GM18502 (cell line): ENCODE data around the gene LNX1.

Source experiments
- ATAC-seq: cut with Tn5 transposase; IDR thresholded peaks from one replicate; pipeline ENCODE4 v1.9.1; 2021; ENCODE audit warnings: mild to moderate bottlenecking; ENCODE audit not compliant: unreplicated experiment, poor library complexity

Gene LNX1

GRCh38 chr4:53591372-53591892 is at the start of gene LNX1:
Gene LNX1 (minus strand): TSS chr4:53591486. CDS start chr4:53574002, 17,484 bp downstream.
- no peak for ATAC-seq

DNA sequence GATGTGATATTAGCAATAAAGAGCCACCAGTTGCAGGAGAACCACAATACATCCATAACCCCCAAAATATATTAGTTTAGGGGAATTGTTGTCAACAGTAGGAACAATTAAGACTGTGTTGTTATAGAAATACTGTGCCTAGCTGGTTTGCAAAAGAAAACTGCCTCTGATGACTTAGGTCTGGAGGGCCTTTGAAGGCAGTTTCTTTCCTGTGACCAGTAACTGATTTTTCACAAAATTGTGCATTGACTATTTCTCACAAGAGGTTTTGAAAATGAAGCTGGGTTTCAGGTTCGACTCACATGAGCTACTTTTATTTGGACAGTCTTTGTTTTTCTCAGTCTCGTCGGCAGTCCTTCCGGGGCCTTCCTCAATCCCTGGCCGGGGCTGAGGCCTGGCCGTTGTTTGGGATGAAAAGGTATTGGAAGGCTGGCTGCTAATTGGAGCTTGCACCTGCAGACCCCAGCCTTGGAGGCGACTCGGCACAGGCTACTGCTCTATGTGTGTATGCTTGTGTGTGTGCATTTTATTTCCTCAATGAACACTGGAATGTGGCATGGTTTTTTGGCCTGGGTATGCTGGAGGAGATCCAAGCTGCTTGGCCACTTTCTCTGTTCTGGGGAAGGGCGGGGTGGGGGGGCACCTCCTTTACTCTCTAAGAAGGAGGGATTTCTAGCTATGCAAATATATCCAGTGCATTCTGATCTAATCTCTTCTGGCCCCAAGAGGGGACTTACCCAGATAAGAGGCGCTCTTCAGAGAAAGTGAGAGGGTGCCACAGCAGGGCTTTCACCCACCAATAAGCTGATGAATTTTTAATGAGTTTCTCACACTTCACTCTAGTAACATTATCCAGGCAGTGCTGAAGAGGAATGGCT is 49.5 kb upstream of the LNX1 start:
- peak; percentile 82 for ATAC-seq

DNA sequence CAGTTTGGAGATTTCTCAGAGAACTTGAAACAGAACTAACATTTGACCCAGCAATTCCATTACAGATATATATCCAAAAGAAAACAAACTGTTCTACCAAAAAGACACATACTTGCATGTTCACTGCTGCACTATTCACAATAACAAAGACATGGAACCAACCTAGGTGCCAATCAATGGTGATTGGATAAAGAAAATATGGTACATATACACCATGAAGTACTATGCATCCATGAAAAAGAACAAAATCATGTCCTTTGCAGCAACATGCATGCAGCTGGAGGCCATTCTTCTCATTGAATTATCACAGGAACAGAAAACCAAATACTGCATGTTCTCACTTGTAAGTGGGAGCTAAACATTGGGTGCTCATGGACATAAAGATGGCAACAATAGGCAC is 47.6 kb upstream of the LNX1 start:
- ATAC-seq, result no peak

GRCh38 chr4:53637348-53637747 is 46.1 kb upstream of the LNX1 start:
- ATAC-seq, result no peak

DNA sequence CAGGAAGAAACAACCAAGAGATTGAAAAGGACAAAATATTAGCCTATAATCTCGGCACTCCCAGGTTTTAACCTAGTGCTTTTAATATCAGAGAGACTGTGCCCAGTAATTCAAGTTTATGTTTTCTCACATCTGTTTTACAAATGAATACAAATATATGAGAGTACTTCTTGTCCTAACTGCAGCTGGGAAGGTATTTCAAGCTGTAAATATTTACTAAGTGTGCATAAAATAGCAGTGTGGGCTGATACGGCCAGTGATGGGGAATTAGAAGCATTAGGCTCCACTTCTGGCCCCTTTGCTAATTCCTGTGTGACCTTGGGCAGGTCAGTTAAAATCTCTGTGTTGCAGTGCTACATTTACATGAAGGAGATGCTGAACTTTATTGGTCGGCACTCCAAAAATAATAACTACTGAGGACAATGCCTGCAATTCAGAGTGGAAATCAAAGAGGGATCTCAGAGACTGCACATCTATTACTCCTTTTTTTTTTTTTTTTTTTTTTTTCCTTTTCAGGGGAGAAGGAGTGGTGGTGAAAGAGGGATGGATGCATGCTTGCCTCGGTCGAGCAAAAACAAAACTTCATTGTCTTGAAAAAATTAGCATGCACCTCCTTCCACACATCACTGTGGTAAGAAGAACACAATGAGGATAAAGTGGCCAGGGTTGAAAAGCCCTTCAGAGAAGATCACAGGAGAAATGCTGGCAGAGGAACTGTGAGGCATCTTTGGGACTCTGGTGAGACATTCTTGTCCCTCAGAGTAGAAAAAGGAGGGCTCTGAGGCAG is 44.6 kb upstream of the LNX1 start:
- no peak for ATAC-seq

DNA sequence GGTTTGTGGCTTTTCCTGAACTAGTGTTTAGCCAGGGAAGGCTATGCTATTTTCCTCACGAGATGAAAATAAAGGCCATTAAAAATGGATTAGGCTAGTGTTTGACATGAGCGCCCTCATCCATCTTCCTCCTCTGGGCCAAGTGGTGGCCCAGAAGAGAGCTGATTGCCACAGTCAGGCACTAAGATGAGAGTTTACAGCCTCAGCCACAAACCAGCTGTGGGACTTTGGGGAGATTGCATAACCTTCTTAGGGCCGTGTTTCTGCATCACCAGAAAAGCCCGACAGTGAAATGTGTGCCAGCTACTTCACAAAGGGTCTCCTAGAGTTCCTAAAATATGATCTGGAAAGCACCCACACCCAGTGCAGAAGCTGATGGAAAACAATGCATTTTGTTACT is 42.3 kb upstream of the LNX1 start:
- ATAC-seq, result no peak

GRCh38 chr4:53629296-53629695 is 38.0 kb upstream of the LNX1 start:
- ATAC-seq, result no peak

- ATAC-seq, result no peak
Measured at GRCh38 chr4:53626491-53626890, 35.2 kb upstream of the LNX1 start.

DNA sequence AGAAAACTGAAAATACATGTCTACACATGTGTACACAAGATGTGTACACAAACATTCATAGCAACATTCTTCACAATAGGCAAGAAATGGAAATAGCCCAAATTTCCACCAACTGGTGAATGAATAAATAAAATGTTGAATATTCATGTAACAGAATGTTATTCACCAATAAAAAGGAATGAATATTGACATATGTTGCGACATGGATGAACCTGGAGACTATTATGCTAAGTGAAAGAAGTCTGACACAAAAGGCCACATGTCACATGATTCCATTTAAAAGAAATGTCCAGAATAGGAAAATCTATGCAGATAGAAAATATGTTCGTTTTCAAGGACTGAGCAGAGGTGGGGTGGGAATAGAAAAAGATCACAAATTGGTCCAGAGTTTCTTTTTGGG is 34.6 kb upstream of the LNX1 start:
- no peak for ATAC-seq

- ATAC-seq, result no peak
Measured at GRCh38 chr4:53622739-53623151, 31.5 kb upstream of the LNX1 start.

- no peak for ATAC-seq
Measured at GRCh38 chr4:53620956-53621355, 29.7 kb upstream of the LNX1 start.

- no peak for ATAC-seq
Measured at GRCh38 chr4:53619431-53619830, 28.1 kb upstream of the LNX1 start.

DNA sequence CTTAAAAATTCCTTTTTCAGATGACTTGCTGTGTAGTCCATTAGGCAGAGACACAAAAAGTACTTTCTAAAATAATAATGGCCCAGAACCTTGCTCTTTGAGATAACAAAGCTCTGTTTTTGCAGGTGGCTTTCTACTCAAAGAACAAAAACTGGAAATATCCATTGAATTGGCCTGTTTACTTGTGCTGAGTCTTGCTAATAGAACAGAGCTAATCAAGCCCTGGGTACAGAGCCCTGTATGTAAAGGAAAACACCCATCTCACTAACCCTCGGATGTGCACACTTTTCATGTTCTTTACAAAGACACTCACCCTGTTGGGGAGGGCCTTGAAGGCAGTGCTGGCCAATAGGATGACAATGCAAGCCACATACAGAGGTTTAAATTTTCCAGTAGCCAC is 27.0 kb upstream of the LNX1 start:
- no peak for ATAC-seq

DNA sequence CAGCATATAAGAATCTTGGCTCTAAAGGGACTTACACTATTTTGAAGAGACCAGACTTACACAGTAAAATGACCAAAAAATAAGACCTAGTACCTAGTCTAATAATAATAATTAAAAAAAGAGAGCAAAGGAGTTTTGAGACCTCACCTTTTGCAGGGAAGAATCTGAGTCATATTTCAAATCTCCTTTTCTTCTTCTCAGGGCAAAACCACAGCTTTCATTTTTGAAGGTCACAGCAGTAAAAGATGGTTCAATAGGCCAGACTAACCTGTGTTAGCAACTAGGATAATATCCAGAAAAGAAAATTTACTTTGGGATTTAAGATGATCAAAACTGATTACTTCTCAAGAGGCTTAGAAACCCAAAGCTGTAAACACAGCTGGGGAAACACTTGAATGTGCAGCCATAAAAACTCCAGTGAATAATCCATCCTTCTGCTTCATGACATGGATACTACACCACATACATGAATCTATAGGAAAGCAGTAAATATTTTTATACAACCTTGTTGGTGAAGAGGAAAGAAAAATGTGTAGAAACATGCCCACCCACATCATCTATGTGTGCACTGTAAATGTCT is 25.9 kb upstream of the LNX1 start:
- ATAC-seq, result no peak

- no peak for ATAC-seq
Measured at GRCh38 chr4:53616219-53616618, 24.9 kb upstream of the LNX1 start.

- no peak for ATAC-seq
Measured at GRCh38 chr4:53614591-53614990, 23.3 kb upstream of the LNX1 start.

GRCh38 chr4:53613428-53613827 is 22.1 kb upstream of the LNX1 start:
- ATAC-seq, result no peak

DNA sequence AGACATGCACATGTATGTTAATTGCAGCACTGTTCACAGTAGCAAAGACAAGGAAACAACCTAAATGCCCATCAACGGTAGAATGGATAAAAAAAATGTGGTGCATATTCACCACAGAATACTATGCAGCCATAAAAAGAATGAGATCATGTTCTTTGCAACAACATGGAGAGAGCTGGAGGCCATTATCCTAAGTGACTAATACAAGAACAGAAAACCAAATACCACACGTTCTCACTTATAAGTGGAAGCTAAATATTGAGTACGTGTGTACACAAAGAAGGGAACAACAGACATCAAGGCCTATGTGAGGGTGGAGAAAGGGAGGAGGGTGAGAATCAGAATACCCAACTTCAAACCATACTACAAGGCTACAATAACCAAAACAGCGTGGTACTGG is 17.4 kb upstream of the LNX1 start:
- ATAC-seq, result peak; percentile 44

DNA sequence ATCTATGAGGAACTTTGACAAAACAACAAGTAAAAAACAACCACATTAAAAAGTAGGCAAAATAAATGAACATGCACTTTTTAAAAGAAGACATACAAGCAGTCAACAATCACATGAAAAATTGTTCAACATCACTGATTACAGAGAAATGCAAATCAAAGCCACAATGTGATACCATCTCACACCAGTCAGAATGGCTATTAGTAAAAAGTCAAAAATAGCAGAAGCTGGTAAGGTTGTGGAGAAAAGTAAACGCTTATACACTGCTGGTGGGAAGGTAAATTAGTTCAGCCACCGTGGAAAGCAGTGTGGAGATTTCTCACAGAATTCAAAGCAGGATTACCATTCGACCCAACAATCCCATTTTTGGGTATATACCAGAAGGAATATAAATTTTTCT is 17.0 kb upstream of the LNX1 start:
- peak; percentile 87 for ATAC-seq

DNA sequence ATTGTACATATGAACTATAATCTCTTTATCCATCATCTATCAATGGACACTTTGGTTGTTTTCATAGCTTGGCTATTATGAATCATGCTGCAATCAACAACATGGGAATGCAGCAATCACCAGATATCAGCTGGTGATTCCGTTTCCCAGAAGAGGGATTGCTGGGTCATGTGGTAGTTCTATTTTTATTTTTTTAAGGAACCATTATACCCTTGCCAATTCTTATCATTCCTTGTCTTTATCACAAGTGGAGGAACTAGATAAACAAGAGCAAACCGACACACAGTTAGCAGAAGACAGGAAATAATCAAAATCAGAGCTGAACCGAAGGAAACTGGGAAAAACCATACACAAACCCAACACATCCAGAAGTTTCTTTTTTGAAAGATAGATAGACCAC is 14.5 kb upstream of the LNX1 start:
- ATAC-seq, result no peak

GRCh38 chr4:53602390-53602789 is 11.1 kb upstream of the LNX1 start:
- ATAC-seq, result no peak
